ENCODE results near the gene GOLT1A. TPM values are rescaled to one million over a fixed set of nuclear protein-coding genes. Genes with fewer than 3 reads are reported as not detected.

The GOLT1A gene
- total RNA-seq, 1 donor from 2014 or later, result 0.50 TPM

DNA sequence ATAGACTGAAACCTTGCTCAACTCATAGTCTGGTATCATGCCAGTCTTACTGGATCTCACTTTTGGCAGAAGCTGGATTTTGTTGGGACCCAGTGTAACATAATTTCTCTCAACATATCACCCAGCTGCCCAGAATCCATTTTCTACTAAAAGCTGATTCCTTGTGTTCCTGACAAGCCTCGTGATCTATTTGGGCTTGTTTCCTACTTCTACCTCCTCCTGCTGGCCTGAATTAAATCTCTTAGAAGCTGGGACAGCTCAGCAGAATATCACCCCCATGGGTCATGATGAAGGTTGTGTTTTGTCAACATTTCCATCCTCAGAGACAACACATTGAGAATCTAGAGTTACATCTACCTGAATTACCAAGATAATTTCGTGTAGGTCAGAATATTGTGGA is 7.7 kb downstream of the GOLT1A start:
- no peak for FAIRE-seq
- TF ChIP-seq CTCF (IDR thresholded peaks at IDR 0.05; ENCODE audit: insufficient read depth, low read depth, low read length), result peak; percentile 10
- no peak for TF ChIP-seq EZH2 (IDR thresholded peaks at IDR 0.05; ENCODE audit: insufficient read depth, low read length)
- H3K36me3 Mint-ChIP-seq (ENCODE audit: low read depth, unreplicated experiment), result no peaks in the 10 kb centered on the region

GRCh38 chr1:204205486-204205885 is 8.3 kb downstream of the GOLT1A start:
- Mint-ChIP-seq H3K36me3 (ENCODE audit: low read depth, unreplicated experiment) (no peaks in the 10 kb centered on the region), H3K27ac (ENCODE audit: unreplicated experiment) (no peak overlapping the region), H3K4me1 (ENCODE audit: low read depth, unreplicated experiment) (no peaks in the 10 kb centered on the region), H3K4me3 (ENCODE audit: unreplicated experiment) (no peak overlapping the region), H3K27me3 (ENCODE audit: low read depth, unreplicated experiment) (peaks cover 19% of the 10 kb centered on the region), H3K9me3 (ENCODE audit: unreplicated experiment) (no peaks in the 10 kb centered on the region)
- Histone ChIP-seq H3K36me3 (ENCODE audit: insufficient read depth, low read length) (no peaks in the 10 kb centered on the region), H3K4me1 (ENCODE audit: insufficient read depth, low read length) (no peaks in the 10 kb centered on the region), H3K9me3 (ENCODE audit: insufficient read depth, low read depth, low read length) (no peaks in the 10 kb centered on the region), H3K4me2 (ENCODE audit: low read length) (no peak overlapping the region), H3K27ac (ENCODE audit: low read depth, low read length) (no peak overlapping the region), H3K4me3 (ENCODE audit: insufficient read depth, low read depth, low read length) (no peak overlapping the region), H3K79me2 (ENCODE audit: insufficient read depth, low read length) (no peaks in the 10 kb centered on the region), H3K27me3 (ENCODE audit: insufficient read depth, low read length) (peaks cover 7% of the 10 kb centered on the region), H2AFZ (ENCODE audit: low read depth, low read length) (no peak overlapping the region), H4K20me1 (ENCODE audit: insufficient read depth, low read length) (no peaks in the 10 kb centered on the region), H3K9ac (ENCODE audit: low read length) (no peak overlapping the region)
- no peak for DNase-seq (ENCODE audit: low read depth)
- no peak for FAIRE-seq
- no peak for TF ChIP-seq CTCF (IDR thresholded peaks at IDR 0.05; ENCODE audit: insufficient read depth, low read depth, low read length)
- TF ChIP-seq EZH2 (IDR thresholded peaks at IDR 0.05; ENCODE audit: insufficient read depth, low read length), result no peak

More for the DNA sequence above, 7.7 kb downstream of the GOLT1A start:
- H3K27me3 ChIP-seq (ENCODE audit: insufficient read depth, low read length), result peaks cover 7% of the 10 kb centered on the region
- no peak overlapping the region for H3K4me2 ChIP-seq (ENCODE audit: low read length)
- no peaks in the 10 kb centered on the region for H3K4me1 Mint-ChIP-seq (ENCODE audit: low read depth, unreplicated experiment)
- no peaks in the 10 kb centered on the region for H3K36me3 ChIP-seq (ENCODE audit: insufficient read depth, low read length)
- H3K27ac ChIP-seq (ENCODE audit: low read depth, low read length), result no peak overlapping the region
- no peak overlapping the region for H2AFZ ChIP-seq (ENCODE audit: low read depth, low read length)
- H3K9me3 ChIP-seq (ENCODE audit: insufficient read depth, low read depth, low read length), result no peaks in the 10 kb centered on the region
- peaks cover 19% of the 10 kb centered on the region for H3K27me3 Mint-ChIP-seq (ENCODE audit: low read depth, unreplicated experiment)
- no peak overlapping the region for H3K4me3 ChIP-seq (ENCODE audit: insufficient read depth, low read depth, low read length)
- DNase-seq (ENCODE audit: low read depth), result no peak
- no peaks in the 10 kb centered on the region for H3K9me3 Mint-ChIP-seq (ENCODE audit: unreplicated experiment)
- H4K20me1 ChIP-seq (ENCODE audit: insufficient read depth, low read length), result no peaks in the 10 kb centered on the region
- no peak overlapping the region for H3K4me3 Mint-ChIP-seq (ENCODE audit: unreplicated experiment)
- H3K9ac ChIP-seq (ENCODE audit: low read length), result no peak overlapping the region
- H3K27ac Mint-ChIP-seq (ENCODE audit: unreplicated experiment), result no peak overlapping the region
- H3K4me1 ChIP-seq (ENCODE audit: insufficient read depth, low read length), result no peaks in the 10 kb centered on the region
- H3K79me2 ChIP-seq (ENCODE audit: insufficient read depth, low read length), result no peaks in the 10 kb centered on the region

DNA sequence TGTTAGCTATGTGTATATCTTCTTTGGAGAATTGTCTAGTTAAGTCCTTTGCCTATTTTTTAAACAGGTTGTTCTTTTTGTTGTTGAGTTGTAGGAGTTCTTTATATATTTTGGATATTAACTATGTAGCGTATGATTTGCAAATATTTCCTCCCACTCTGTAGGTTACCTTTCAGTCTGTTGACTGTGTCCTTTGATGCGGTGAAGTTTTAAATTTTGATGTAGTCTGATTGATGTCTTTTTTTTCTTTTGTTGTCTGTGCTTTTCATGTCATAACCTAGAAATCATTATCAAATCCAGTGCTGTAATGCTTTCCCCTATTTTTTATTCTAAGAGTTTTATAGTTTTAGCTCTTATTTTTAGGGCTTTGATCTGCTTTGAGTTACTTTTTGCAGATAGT is 8.8 kb downstream of the GOLT1A start:
- DNase-seq (ENCODE audit: low read depth) (no peak), FAIRE-seq (no peak)
- no peak for TF ChIP-seq EZH2 (IDR thresholded peaks at IDR 0.05; ENCODE audit: insufficient read depth, low read length)
- Histone ChIP-seq H3K4me1 (ENCODE audit: insufficient read depth, low read length) (no peaks in the 10 kb centered on the region), H3K9me3 (ENCODE audit: insufficient read depth, low read depth, low read length) (no peaks in the 10 kb centered on the region), H3K4me3 (ENCODE audit: insufficient read depth, low read depth, low read length) (no peak overlapping the region), H3K4me2 (ENCODE audit: low read length) (no peak overlapping the region), H3K79me2 (ENCODE audit: insufficient read depth, low read length) (no peaks in the 10 kb centered on the region), H3K27me3 (ENCODE audit: insufficient read depth, low read length) (peaks cover 7% of the 10 kb centered on the region), H2AFZ (ENCODE audit: low read depth, low read length) (no peak overlapping the region), H4K20me1 (ENCODE audit: insufficient read depth, low read length) (no peaks in the 10 kb centered on the region), H3K27ac (ENCODE audit: low read depth, low read length) (no peak overlapping the region), H3K36me3 (ENCODE audit: insufficient read depth, low read length) (no peaks in the 10 kb centered on the region), H3K9ac (ENCODE audit: low read length) (no peak overlapping the region)
- Mint-ChIP-seq H3K27me3 (ENCODE audit: low read depth, unreplicated experiment) (peaks cover 16% of the 10 kb centered on the region), H3K9me3 (ENCODE audit: unreplicated experiment) (no peaks in the 10 kb centered on the region), H3K36me3 (ENCODE audit: low read depth, unreplicated experiment) (no peaks in the 10 kb centered on the region), H3K4me1 (ENCODE audit: low read depth, unreplicated experiment) (no peaks in the 10 kb centered on the region), H3K4me3 (ENCODE audit: unreplicated experiment) (no peak overlapping the region), H3K27ac (ENCODE audit: unreplicated experiment) (no peak overlapping the region)

Data from astrocyte (in vitro differentiated cells and primary cell).